Activated CD4-positive, alpha-beta T cell treated with anti-CD3 and anti-CD28 coated beads, Interleukin-2, amount 10 ng/mL, durations not matched to agents 7 days and 5 days (primary cell): ENCODE measurements around the gene GIGYF2. TPM values are rescaled to one million over a fixed set of nuclear protein-coding genes. Genes with fewer than 3 reads are reported as not detected.

ENCODE experiments used
- CTCF ChIA-PET: fragments of 350-600 bp; sonication (Branson Sonifier 250); formaldehyde crosslinking; loops from one replicate; lab custom pipeline; 2021; ENCODE audit warnings: antibody characterized with exemption; lab: Charles Lee
- POLR2A ChIA-PET: fragments of 350-600 bp; sonication (Branson Sonifier 250); formaldehyde crosslinking; loops from one replicate; lab custom pipeline; 2021; ENCODE audit warnings: antibody characterized with exemption; lab: Charles Lee
- DNase-seq: peaks from one replicate; pipeline ENCODE4 v3.0.0-alpha.2; 2020
- H3K27ac Mint-ChIP-seq: one replicate; pipeline ENCODE4 v1.8.0; 2021; ENCODE audit warnings: mild to moderate bottlenecking, moderate library complexity, mixed read lengths
- H3K27me3 Mint-ChIP-seq: one replicate; pipeline ENCODE4 v1.8.0; 2021; ENCODE audit warnings: mixed read lengths
- H3K36me3 Mint-ChIP-seq: one replicate; pipeline ENCODE4 v1.8.0; 2021; ENCODE audit warnings: low read depth, mixed read lengths
- H3K4me1 Mint-ChIP-seq: one replicate; pipeline ENCODE4 v1.8.0; 2021; ENCODE audit warnings: mixed read lengths
- H3K4me3 Mint-ChIP-seq: one replicate; pipeline ENCODE4 v1.8.0; 2021; ENCODE audit warnings: mild to moderate bottlenecking, moderate library complexity, mixed read lengths
- H3K9me3 Mint-ChIP-seq: one replicate; pipeline ENCODE4 v1.8.0; 2021; ENCODE audit warnings: mixed read lengths
- total RNA-seq, 2 experiments: library from RNA; stranded (reverse); gene quantifications; one replicate each; pipeline ENCODE4 v1.2.3, GENCODE V29; 2021

GIGYF2 gene
- total RNA-seq, 2 experiments from 2014 or later, result 54.3 to 58.7 TPM

DNA sequence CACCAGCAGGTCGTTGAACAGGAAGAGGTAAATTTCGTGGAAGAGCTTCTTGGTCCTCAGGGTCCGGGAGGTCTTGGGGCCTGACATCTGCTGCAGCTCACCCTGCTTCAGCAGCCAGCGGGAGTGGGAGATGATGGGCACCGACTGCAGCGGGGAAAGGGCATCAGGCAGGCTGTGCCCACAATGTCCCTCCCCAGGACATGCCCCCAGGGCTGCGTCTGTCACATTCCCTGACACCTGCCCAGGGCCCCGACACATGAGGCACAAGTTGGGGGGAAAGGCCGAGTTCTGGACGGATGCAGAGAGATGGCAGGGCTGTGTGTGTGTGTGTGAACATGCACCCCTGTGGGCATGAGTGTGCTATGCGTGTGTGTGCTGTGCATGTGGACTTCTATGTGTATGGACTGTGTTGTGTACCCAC is 186.9 kb downstream of the GIGYF2 start:
- Mint-ChIP-seq H3K4me3 (no peak overlapping the region), H3K27ac (no peak overlapping the region), H3K36me3 (no peaks in the 10 kb centered on the region), H3K4me1 (no peaks in the 10 kb centered on the region), H3K9me3 (no peaks in the 10 kb centered on the region), H3K27me3 (no peaks in the 10 kb centered on the region)
- DNase-seq, result no peak
- POLR2A ChIA-PET, result no interaction called here
- CTCF ChIA-PET, result interaction anchor here (0.8 kb wide), 1 partner anchor 16 kb away, joined by 3 read pairs; no protein-coding TSS in a partner anchor

DNA sequence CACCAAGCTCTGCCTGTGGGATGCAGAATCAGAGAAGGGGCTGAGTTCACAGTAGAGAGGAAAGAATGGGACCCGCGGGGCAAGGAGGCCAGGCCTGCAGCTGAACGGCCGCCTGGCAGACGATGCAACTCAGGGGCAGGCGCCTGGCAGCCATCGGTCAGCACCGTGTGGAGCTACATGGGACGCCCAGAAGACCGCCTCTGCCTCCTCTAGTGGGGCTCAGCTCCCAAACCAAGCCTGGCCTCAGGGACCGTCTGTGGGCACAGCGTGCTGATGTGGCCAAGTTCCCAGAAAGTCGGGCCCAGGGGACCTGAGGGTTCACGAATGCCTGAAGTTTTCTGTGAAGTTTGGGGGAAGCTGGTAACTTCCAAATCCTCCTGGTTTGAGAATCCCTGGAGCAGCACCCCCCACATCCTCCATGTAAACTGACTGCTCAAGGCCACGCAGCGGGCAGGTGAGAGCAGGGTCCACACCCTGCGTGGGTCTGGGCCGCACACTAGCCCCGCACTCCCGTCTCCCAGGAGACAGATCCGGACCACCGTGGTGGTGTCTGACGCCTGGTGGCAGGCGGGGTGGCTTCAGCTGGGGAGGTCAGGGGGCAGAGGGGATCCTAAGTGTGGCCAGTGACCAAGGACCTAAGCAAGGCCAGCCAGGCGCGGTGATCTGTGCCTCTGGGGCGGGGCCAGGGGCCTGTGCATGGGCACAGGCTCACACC is 187.6 kb downstream of the GIGYF2 start:
- CTCF ChIA-PET, result no interaction called here
- no peak for DNase-seq

GRCh38 chr2:232885264-232885961 is 188.3 kb downstream of the GIGYF2 start:
- H3K9me3 Mint-ChIP-seq, result no peaks in the 10 kb centered on the region
- POLR2A ChIA-PET, result no interaction called here
- H3K27me3 Mint-ChIP-seq, result no peaks in the 10 kb centered on the region
- H3K4me1 Mint-ChIP-seq, result no peaks in the 10 kb centered on the region
- CTCF ChIA-PET, result no interaction called here
- H3K27ac Mint-ChIP-seq, result no peak overlapping the region
- H3K36me3 Mint-ChIP-seq, result no peaks in the 10 kb centered on the region
- no peak overlapping the region for H3K4me3 Mint-ChIP-seq
- no peak for DNase-seq

More for the DNA sequence above, 187.6 kb downstream of the GIGYF2 start:
- POLR2A ChIA-PET, result no interaction called here
- H3K27ac Mint-ChIP-seq, result no peak overlapping the region
- H3K36me3 Mint-ChIP-seq, result no peaks in the 10 kb centered on the region
- H3K27me3 Mint-ChIP-seq, result no peaks in the 10 kb centered on the region
- no peaks in the 10 kb centered on the region for H3K4me1 Mint-ChIP-seq
- no peak overlapping the region for H3K4me3 Mint-ChIP-seq
- no peaks in the 10 kb centered on the region for H3K9me3 Mint-ChIP-seq

GRCh38 chr2:232886176-232886575 is 189.0 kb downstream of the GIGYF2 start:
- DNase-seq, result no peak
- Mint-ChIP-seq H3K4me3 (no peak overlapping the region), H3K9me3 (no peaks in the 10 kb centered on the region), H3K27me3 (no peaks in the 10 kb centered on the region), H3K27ac (no peak overlapping the region), H3K4me1 (no peaks in the 10 kb centered on the region), H3K36me3 (no peaks in the 10 kb centered on the region)
- ChIA-PET POLR2A (no interaction called here), CTCF (no interaction called here)

DNA sequence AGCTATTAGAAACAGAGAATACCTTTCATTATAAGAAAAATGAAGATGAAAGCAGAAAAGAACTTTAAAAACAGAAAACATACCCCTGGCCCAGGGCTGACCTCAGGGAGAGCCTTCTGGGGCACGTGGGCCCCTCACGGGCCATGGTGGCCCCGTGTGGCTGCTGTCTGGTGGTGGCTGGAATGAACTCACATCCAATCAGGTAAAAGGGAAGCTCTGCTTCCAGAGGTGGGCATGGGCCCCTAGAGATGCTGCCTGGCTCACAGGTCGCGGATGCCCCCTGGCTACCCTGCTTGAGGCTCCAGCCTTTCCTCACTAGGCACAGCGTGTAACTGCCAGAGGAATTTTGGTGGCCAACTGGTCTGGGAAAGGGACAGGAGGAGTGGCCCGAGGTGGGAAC is 189.5 kb downstream of the GIGYF2 start:
- Mint-ChIP-seq H3K4me3 (no peak overlapping the region), H3K4me1 (no peaks in the 10 kb centered on the region), H3K9me3 (no peaks in the 10 kb centered on the region), H3K36me3 (no peaks in the 10 kb centered on the region), H3K27me3 (no peaks in the 10 kb centered on the region), H3K27ac (no peak overlapping the region)
- ChIA-PET CTCF (no interaction called here), POLR2A (no interaction called here)
- no peak for DNase-seq

GRCh38 chr2:232887171-232887850 is 190.2 kb downstream of the GIGYF2 start:
- Mint-ChIP-seq H3K27me3 (peaks cover 3% of the 10 kb centered on the region), H3K9me3 (no peaks in the 10 kb centered on the region), H3K27ac (no peak overlapping the region), H3K4me3 (no peak overlapping the region), H3K4me1 (no peaks in the 10 kb centered on the region), H3K36me3 (no peaks in the 10 kb centered on the region)
- DNase-seq, result no peak
- ChIA-PET CTCF (interaction anchor here (1.0 kb wide), 1 partner anchor 161 kb away, joined by 3 read pairs; no protein-coding TSS in a partner anchor), POLR2A (no interaction called here)

- H3K9me3 Mint-ChIP-seq, result no peaks in the 10 kb centered on the region
- ChIA-PET CTCF (interaction anchor here (1.0 kb wide), 1 partner anchor 160 kb away, joined by 3 read pairs; no protein-coding TSS in a partner anchor), POLR2A (no interaction called here)
- H3K27ac Mint-ChIP-seq, result no peak overlapping the region
- H3K4me1 Mint-ChIP-seq, result no peaks in the 10 kb centered on the region
- no peak for DNase-seq
- H3K4me3 Mint-ChIP-seq, result no peak overlapping the region
- no peaks in the 10 kb centered on the region for H3K36me3 Mint-ChIP-seq
- H3K27me3 Mint-ChIP-seq, result peaks cover 3% of the 10 kb centered on the region
These were observed 191.1 kb downstream of the GIGYF2 start for GRCh38 chr2:232888099-232888836.

DNA sequence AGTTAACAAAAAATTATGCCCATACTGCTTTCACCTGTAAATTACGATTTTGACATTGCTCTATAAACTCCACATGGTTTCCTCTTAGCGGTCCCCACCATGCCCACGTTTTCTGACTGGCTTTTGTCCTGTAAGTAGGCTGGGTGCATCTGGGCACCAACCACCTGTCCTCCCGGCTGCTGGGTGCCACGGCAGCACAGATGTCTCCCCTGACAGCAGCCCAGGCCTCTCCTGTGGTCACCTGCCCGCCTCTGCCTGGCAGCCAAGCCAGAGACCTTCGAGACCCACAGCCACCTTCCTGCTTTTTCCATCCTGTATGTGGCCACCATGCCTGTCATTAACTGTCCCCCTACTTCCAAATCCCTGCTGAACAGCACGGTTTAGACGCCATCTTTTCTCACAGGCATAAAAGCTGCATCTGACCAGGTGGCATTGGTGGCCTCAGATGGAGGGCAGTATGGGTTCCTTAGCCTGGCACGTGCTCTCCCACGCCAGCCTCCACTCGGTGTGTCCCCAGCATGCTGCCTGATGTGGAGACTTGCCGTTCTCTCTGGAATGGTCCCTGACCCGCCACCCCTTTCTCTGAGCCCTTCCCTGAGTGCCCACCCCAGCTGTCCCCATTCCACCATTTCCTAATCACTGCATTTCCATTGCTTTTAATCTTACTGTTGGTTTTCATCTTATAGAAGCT is 191.9 kb downstream of the GIGYF2 start:
- DNase-seq, result no peak
- Mint-ChIP-seq H3K4me3 (no peak overlapping the region), H3K27ac (no peak overlapping the region), H3K27me3 (peaks cover 3% of the 10 kb centered on the region), H3K36me3 (no peaks in the 10 kb centered on the region), H3K9me3 (no peaks in the 10 kb centered on the region), H3K4me1 (no peaks in the 10 kb centered on the region)
- CTCF ChIA-PET, result no interaction called here
- POLR2A ChIA-PET, result no interaction called here

DNA sequence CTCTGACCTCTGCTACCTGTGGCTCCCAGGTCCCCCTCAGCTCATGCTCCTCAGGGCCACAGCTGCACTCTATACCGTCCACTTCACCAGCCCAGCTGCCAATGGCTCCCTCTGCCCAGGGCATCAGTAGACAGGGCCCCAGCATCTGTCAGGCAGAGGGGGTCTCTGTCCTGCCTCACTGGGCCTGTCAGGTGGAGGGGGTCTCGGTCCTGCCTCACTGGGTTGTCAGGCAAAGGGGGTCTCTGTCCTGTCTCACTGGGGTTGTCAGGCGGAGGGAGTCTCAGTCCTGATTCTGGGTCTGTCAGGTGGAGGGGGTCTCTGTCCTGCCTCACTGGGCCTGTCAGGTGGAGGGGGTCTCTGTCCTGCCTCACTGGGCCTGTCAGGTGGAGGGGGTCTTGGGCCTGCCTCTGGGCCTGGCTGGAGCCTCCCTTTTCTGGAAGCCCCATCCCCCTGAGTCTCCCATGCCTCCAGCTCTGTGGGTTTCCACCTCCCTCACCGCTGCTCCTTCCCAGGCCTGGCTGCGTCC is 192.8 kb downstream of the GIGYF2 start:
- H3K27ac Mint-ChIP-seq, result no peak overlapping the region
- H3K4me3 Mint-ChIP-seq, result no peak overlapping the region
- H3K4me1 Mint-ChIP-seq, result no peaks in the 10 kb centered on the region
- no peaks in the 10 kb centered on the region for H3K36me3 Mint-ChIP-seq
- ChIA-PET CTCF (no interaction called here), POLR2A (no interaction called here)
- H3K9me3 Mint-ChIP-seq, result no peaks in the 10 kb centered on the region
- peaks cover 3% of the 10 kb centered on the region for H3K27me3 Mint-ChIP-seq
- DNase-seq, result no peak

GRCh38 chr2:232890536-232890895 is 193.4 kb downstream of the GIGYF2 start:
- Mint-ChIP-seq H3K27ac (no peak overlapping the region), H3K4me1 (no peaks in the 10 kb centered on the region), H3K36me3 (no peaks in the 10 kb centered on the region), H3K4me3 (no peak overlapping the region), H3K27me3 (peaks cover 3% of the 10 kb centered on the region), H3K9me3 (no peaks in the 10 kb centered on the region)
- ChIA-PET POLR2A (no interaction called here), CTCF (no interaction called here)
- no peak for DNase-seq

DNA sequence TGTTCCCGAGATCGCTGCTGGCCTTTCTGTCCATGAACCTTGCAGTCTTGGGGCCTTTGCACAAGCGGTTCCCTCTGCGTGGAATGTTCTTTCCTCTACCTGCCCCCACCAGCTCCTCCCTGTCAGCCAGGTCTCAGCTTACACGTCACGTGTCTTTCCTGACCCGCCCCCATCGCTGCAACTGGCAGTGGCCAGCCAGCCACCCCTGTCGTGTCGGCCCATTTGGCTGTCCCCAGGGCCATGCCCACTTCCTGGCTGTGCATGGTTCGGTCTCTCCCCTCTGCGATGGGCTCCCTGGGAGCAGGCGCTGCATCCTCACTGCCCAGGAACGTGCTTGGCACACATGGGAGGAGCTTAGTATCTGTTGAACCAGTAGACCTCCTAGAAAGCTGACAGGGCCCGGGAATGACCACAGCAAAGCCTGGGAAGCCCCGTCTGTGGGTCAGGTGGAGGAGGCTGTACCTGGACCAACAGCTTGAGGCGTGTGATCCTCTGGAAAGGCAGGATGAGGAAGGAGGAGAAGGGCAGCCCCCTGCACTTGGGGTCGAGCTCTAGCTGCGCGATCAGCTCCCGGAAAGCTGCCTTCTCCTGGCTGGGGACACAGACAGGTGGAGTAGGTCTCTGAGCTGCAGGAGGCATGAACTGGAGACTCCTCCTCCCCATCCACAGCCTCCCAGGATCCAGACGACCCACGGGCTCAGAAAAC is 193.9 kb downstream of the GIGYF2 start:
- Mint-ChIP-seq H3K27ac (no peak overlapping the region), H3K4me1 (no peaks in the 10 kb centered on the region), H3K36me3 (no peaks in the 10 kb centered on the region), H3K9me3 (no peaks in the 10 kb centered on the region), H3K4me3 (no peak overlapping the region), H3K27me3 (peaks cover 3% of the 10 kb centered on the region)
- POLR2A ChIA-PET, result no interaction called here
- CTCF ChIA-PET, result interaction anchor here (0.6 kb wide), 1 partner anchor 280 kb away, joined by 4 read pairs; no protein-coding TSS in a partner anchor
- DNase-seq, result no peak
